WTC11 (cell line): ENCODE results near the gene KRT86. TPM values are rescaled to one million over a fixed set of nuclear protein-coding genes. Genes with fewer than 3 reads are reported as not detected.
"Not testable (repeated sequence)": the region's sequence is repeated elsewhere in the genome, so short reads cannot be mapped to it uniquely, and the experiment has no call there.

ENCODE experiments used
- ATAC-seq: fragments of 200-7000 bp; cut with Tn5 transposase; 2 replicates; pipeline ENCODE4 v1.10.0; 2021; ENCODE audit warnings: mild to moderate bottlenecking, moderate library complexity
- CTCF ChIA-PET: fragments of 300-600 bp; sonication (Branson Sonifier 250); formaldehyde crosslinking; loops from one replicate; lab custom pipeline; 2021; ENCODE audit warnings: antibody characterized with exemption; lab: Charles Lee
- POLR2A ChIA-PET: fragments of 350-600 bp; sonication (Branson Sonifier 250); formaldehyde crosslinking; loops from one replicate; lab custom pipeline; 2021; ENCODE audit warnings: antibody characterized with exemption; lab: Charles Lee
- DNase-seq: peaks from one replicate; pipeline ENCODE4 v3.0.0; 2021; ENCODE audit warnings: low spot score
- H3K27ac Mint-ChIP-seq: 2 replicates; pipeline ENCODE4 v1.8.0; 2021; ENCODE audit warnings: mixed read lengths
- H3K27me3 Mint-ChIP-seq: 2 replicates; pipeline ENCODE4 v1.8.0; 2021; ENCODE audit warnings: low read depth, mild to moderate bottlenecking, moderate library complexity, mixed read lengths
- H3K36me3 Mint-ChIP-seq: 2 replicates; pipeline ENCODE4 v1.8.0; 2021; ENCODE audit warnings: mixed read lengths
- H3K4me1 Mint-ChIP-seq: 2 replicates; pipeline ENCODE4 v1.8.0; 2022; ENCODE audit warnings: mixed read lengths
- H3K4me3 Mint-ChIP-seq: 2 replicates; pipeline ENCODE4 v1.8.0; 2021; ENCODE audit warnings: mild to moderate bottlenecking, moderate library complexity, mixed read lengths
- H3K9me3 Mint-ChIP-seq: 2 replicates; pipeline ENCODE4 v1.8.0; 2021; ENCODE audit warnings: mixed read lengths
- CBFB ChIP-seq: sonication (generic); formaldehyde crosslinking; IDR thresholded peaks from 2 replicates; pipeline ENCODE4 v1.8.1; 2022; ENCODE audit warnings: mild to moderate bottlenecking, low read depth, missing genetic modification reagents
- CREB1 ChIP-seq: sonication (generic); formaldehyde crosslinking; IDR thresholded peaks from 2 replicates; pipeline ENCODE4 v1.8.0; 2023; ENCODE audit warnings: mild to moderate bottlenecking, missing genetic modification reagents
- FOXJ3 ChIP-seq: sonication (generic); formaldehyde crosslinking; IDR thresholded peaks from 2 replicates; pipeline ENCODE4 v1.9.0; 2021; ENCODE audit warnings: missing genetic modification reagents, mild to moderate bottlenecking, borderline replicate concordance
- FOXK1 ChIP-seq: sonication (generic); formaldehyde crosslinking; IDR thresholded peaks from 2 replicates; pipeline ENCODE4 v1.8.0; 2022; ENCODE audit warnings: mild to moderate bottlenecking, moderate library complexity, missing genetic modification reagents
- GRHL2 ChIP-seq: fragments of 250-450 bp; sonication (Bioruptor Pico); IDR thresholded peaks from 2 replicates; pipeline ENCODE4 v1.8.0; 2022; ENCODE audit warnings: mild to moderate bottlenecking, moderate library complexity; ENCODE audit not compliant: insufficient replicate concordance, severe bottlenecking
- HMGA2 ChIP-seq: fragments of 250-450 bp; sonication (Bioruptor Pico); IDR thresholded peaks from 2 replicates; pipeline ENCODE4 v1.4.0; 2021; ENCODE audit warnings: mild to moderate bottlenecking, moderate library complexity
- KAT7 ChIP-seq: sonication (generic); formaldehyde crosslinking; IDR thresholded peaks from 2 replicates; pipeline ENCODE4 v1.8.1; 2023; ENCODE audit warnings: missing genetic modification reagents, mild to moderate bottlenecking, borderline replicate concordance
- MYBL2 ChIP-seq: sonication (generic); formaldehyde crosslinking; IDR thresholded peaks from 2 replicates; pipeline ENCODE4 v1.8.1; 2023; ENCODE audit warnings: mild to moderate bottlenecking, moderate library complexity, missing genetic modification reagents
- NR2C2 ChIP-seq: sonication (generic); formaldehyde crosslinking; IDR thresholded peaks from 2 replicates; pipeline ENCODE4 v1.8.0; 2022; ENCODE audit warnings: mild to moderate bottlenecking, missing genetic modification reagents
- RELA ChIP-seq: sonication (generic); formaldehyde crosslinking; IDR thresholded peaks from 2 replicates; pipeline ENCODE4 v1.8.1; 2022; ENCODE audit warnings: missing genetic modification reagents, mild to moderate bottlenecking, borderline replicate concordance
- RORB ChIP-seq: fragments of 250-450 bp; sonication (Bioruptor Pico); IDR thresholded peaks from 2 replicates; pipeline ENCODE4 v1.9.0; 2021; ENCODE audit warnings: mild to moderate bottlenecking
- TCF7 ChIP-seq: sonication (generic); formaldehyde crosslinking; IDR thresholded peaks from 2 replicates; pipeline ENCODE4 v1.8.0; 2022; ENCODE audit warnings: mild to moderate bottlenecking, low read depth, missing genetic modification reagents, moderate library complexity
- TP53 ChIP-seq: sonication (generic); formaldehyde crosslinking; IDR thresholded peaks from 2 replicates; pipeline ENCODE4 v1.8.1; 2023; ENCODE audit warnings: mild to moderate bottlenecking, missing genetic modification reagents
- ZNF396 ChIP-seq: fragments of 250-450 bp; sonication (Bioruptor Pico); IDR thresholded peaks from 2 replicates; pipeline ENCODE4 v1.8.0; 2021; ENCODE audit warnings: mild to moderate bottlenecking, moderate library complexity, borderline replicate concordance
- total RNA-seq: library from RNA; stranded (reverse); gene quantifications from 3 replicates; pipeline ENCODE4 v1.2.3, GENCODE V29; 2021
- TF ChIP-seq, protein P1 (sequence below): fragments of 250-450 bp; sonication (Bioruptor Pico); IDR thresholded peaks from 2 replicates; pipeline ENCODE4 v2.1.2; 2022; ENCODE audit warnings: mild to moderate bottlenecking, moderate library complexity
- TF ChIP-seq, protein P2 (sequence below): sonication (generic); formaldehyde crosslinking; IDR thresholded peaks from 2 replicates; pipeline ENCODE4 v1.8.0; 2022; ENCODE audit warnings: missing genetic modification reagents
- TF ChIP-seq, protein P3 (sequence below): sonication (generic); formaldehyde crosslinking; IDR thresholded peaks from 2 replicates; pipeline ENCODE4 v1.8.0; 2022; ENCODE audit warnings: mild to moderate bottlenecking, missing genetic modification reagents
- TF ChIP-seq, protein P4 (sequence below): fragments of 250-450 bp; sonication (Bioruptor Pico); IDR thresholded peaks from 2 replicates; pipeline ENCODE4 v1.9.0; 2021; ENCODE audit warnings: mild to moderate bottlenecking

The KRT86 gene
- total RNA-seq, 1 experiment from 2014 or later, result 0.11 TPM

DNA sequence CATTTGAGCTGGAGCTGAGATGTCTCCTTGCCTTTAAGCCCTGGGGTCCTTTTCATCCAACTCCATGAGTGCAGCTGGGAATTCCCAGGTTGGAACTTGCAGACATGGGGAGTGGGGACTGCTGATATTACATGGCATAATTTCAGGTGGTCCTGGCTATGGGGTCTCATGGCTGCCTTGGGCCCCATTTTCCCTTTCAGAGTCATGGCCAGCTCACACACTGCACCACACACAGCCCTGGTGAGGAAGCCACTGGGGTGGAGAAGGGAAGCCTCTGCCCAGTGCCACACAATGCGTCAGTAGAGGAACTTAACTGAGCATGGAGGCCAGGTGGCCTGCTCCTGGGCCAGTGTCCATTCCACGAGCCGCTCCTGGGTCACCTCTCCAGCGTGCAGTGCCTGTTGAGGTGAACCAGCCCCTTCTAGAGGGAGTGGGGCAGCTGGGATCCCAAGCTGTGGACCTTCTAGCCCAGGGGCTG is 17.3 kb upstream of the KRT86 start:
- peaks cover 29% of the 10 kb centered on the region for H3K9me3 Mint-ChIP-seq
- no peak for DNase-seq

DNA sequence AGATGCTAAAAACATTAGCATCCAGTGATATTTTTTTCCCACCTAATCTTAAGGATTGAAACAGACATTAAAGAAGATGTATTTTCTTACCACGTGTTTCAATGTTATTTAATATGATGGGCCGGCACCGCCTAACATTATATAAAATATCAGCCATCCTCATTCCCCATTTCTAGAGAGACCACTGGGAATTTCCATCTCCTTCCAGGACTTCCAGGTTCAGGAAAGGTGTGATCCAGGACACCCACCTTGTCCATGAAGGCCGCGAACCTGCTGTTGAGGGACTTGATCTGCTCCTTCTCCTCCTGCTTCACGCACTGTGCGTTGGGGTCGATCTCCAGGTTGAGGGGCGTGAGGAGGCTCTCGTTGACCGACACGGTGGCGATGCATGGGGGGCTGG is 16.5 kb upstream of the KRT86 start:
- not testable (repeated sequence) for ATAC-seq

More for the DNA sequence above, 17.3 kb upstream of the KRT86 start:
- ChIA-PET POLR2A (no interaction called here), CTCF (interaction anchor here (0.7 to 3.1 kb wide), 5 partner anchors 22 to 614 kb away, joined by 3 to 19 read pairs (median 3); no protein-coding TSS in a partner anchor)
- H3K27me3 Mint-ChIP-seq, result peaks cover 61% of the 10 kb centered on the region
- ATAC-seq, result no peak
- H3K4me1 Mint-ChIP-seq, result peaks cover 10% of the 10 kb centered on the region
- TF ChIP-seq, protein P1, sequence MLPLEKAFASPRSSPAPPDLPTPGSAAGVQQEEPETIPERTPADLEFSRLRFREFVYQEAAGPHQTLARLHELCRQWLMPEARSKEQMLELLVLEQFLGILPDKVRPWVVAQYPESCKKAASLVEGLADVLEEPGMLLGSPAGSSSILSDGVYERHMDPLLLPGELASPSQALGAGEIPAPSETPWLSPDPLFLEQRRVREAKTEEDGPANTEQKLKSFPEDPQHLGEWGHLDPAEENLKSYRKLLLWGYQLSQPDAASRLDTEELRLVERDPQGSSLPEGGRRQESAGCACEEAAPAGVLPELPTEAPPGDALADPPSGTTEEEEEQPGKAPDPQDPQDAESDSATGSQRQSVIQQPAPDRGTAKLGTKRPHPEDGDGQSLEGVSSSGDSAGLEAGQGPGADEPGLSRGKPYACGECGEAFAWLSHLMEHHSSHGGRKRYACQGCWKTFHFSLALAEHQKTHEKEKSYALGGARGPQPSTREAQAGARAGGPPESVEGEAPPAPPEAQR (CRISPR knock-in tag), result no peak
- TF ChIP-seq TP53 (CRISPR knock-in tag) (no peak), FOXJ3 (CRISPR knock-in tag) (no peak)
- TF ChIP-seq, protein P2, sequence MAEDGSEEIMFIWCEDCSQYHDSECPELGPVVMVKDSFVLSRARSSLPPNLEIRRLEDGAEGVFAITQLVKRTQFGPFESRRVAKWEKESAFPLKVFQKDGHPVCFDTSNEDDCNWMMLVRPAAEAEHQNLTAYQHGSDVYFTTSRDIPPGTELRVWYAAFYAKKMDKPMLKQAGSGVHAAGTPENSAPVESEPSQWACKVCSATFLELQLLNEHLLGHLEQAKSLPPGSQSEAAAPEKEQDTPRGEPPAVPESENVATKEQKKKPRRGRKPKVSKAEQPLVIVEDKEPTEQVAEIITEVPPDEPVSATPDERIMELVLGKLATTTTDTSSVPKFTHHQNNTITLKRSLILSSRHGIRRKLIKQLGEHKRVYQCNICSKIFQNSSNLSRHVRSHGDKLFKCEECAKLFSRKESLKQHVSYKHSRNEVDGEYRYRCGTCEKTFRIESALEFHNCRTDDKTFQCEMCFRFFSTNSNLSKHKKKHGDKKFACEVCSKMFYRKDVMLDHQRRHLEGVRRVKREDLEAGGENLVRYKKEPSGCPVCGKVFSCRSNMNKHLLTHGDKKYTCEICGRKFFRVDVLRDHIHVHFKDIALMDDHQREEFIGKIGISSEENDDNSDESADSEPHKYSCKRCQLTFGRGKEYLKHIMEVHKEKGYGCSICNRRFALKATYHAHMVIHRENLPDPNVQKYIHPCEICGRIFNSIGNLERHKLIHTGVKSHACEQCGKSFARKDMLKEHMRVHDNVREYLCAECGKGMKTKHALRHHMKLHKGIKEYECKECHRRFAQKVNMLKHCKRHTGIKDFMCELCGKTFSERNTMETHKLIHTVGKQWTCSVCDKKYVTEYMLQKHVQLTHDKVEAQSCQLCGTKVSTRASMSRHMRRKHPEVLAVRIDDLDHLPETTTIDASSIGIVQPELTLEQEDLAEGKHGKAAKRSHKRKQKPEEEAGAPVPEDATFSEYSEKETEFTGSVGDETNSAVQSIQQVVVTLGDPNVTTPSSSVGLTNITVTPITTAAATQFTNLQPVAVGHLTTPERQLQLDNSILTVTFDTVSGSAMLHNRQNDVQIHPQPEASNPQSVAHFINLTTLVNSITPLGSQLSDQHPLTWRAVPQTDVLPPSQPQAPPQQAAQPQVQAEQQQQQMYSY (CRISPR knock-in tag), result no peak
- TF ChIP-seq, all 79 proteins: peak for 0
- Mint-ChIP-seq H3K4me3 (no peak overlapping the region), H3K36me3 (peaks cover 15% of the 10 kb centered on the region), H3K27ac (no peak overlapping the region)

DNA sequence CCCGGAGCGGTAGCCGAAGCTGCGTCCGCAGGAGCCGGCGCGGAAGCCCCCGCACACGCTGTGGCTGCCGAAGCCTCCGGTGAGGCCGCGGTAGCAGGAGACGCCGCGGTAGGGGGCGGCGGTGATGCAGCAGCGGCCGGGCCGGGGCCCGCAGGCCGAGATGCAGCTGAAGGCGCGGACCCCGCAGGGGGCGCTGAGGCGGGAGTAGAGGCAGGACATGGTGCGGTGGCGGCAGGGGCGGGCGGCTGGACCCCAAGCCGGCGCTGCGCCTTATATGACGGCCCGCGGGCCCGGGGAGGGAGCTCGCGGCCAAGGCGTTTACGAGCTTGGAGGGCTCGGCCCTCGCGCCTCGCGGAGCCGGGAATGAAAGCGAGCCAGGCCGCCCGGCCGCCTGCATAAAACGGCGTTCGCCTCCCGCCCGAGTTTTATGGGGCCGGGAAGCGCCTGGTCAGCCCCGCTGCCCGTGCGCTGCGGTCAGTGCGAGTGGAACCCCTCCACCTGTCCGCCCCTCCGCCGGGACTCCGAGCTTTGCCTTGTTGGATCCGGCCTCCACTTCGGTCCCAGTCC is 16.0 kb upstream of the KRT86 start:
- DNase-seq, result peak; percentile 64
- CTCF ChIA-PET, result interaction anchor here (0.9 to 3.1 kb wide), 16 partner anchors 9 to 235 kb away, joined by 3 to 36 read pairs (median 4); partner anchors contain the start of gene KRT86
- POLR2A ChIA-PET, result no interaction called here
- peaks cover 37% of the 10 kb centered on the region for H3K9me3 Mint-ChIP-seq
- H3K36me3 Mint-ChIP-seq, result peaks cover 18% of the 10 kb centered on the region
- H3K27me3 Mint-ChIP-seq, result peaks cover 60% of the 10 kb centered on the region
- H3K4me3 Mint-ChIP-seq, result no peak overlapping the region
- peak; percentile 78 for ATAC-seq
- no peak overlapping the region for H3K27ac Mint-ChIP-seq
- H3K4me1 Mint-ChIP-seq, result peaks cover 9% of the 10 kb centered on the region
- TF ChIP-seq ZNF396 (CRISPR knock-in tag) (no peak), FOXK1 (no peak), RELA (CRISPR knock-in tag) (0 out of 2 replicates have a peak, but pooled peaks have one; percentile 21), KAT7 (0 out of 2 replicates have a peak, but pooled peaks have one; percentile 23), NR2C2 (CRISPR knock-in tag) (no peak), RORB (CRISPR knock-in tag) (no peak), TCF7 (CRISPR knock-in tag) (no peak), CREB1 (CRISPR knock-in tag) (no peak), FOXJ3 (CRISPR knock-in tag) (no peak), GRHL2 (no peak), HMGA2 (no peak), CBFB (no peak), MYBL2 (CRISPR knock-in tag) (0 out of 2 replicates have a peak, but pooled peaks have one; percentile 27)
- TF ChIP-seq, protein P3, sequence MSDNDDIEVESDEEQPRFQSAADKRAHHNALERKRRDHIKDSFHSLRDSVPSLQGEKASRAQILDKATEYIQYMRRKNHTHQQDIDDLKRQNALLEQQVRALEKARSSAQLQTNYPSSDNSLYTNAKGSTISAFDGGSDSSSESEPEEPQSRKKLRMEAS (CRISPR knock-in tag), result 0 out of 2 replicates have a peak, but pooled peaks have one; percentile 34
- TF ChIP-seq, protein P4, sequence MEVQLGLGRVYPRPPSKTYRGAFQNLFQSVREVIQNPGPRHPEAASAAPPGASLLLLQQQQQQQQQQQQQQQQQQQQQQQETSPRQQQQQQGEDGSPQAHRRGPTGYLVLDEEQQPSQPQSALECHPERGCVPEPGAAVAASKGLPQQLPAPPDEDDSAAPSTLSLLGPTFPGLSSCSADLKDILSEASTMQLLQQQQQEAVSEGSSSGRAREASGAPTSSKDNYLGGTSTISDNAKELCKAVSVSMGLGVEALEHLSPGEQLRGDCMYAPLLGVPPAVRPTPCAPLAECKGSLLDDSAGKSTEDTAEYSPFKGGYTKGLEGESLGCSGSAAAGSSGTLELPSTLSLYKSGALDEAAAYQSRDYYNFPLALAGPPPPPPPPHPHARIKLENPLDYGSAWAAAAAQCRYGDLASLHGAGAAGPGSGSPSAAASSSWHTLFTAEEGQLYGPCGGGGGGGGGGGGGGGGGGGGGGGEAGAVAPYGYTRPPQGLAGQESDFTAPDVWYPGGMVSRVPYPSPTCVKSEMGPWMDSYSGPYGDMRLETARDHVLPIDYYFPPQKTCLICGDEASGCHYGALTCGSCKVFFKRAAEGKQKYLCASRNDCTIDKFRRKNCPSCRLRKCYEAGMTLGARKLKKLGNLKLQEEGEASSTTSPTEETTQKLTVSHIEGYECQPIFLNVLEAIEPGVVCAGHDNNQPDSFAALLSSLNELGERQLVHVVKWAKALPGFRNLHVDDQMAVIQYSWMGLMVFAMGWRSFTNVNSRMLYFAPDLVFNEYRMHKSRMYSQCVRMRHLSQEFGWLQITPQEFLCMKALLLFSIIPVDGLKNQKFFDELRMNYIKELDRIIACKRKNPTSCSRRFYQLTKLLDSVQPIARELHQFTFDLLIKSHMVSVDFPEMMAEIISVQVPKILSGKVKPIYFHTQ (CRISPR knock-in tag), result no peak

More for the DNA sequence above, 16.5 kb upstream of the KRT86 start:
- Mint-ChIP-seq H3K36me3 (peaks cover 18% of the 10 kb centered on the region), H3K27me3 (peaks cover 60% of the 10 kb centered on the region), H3K9me3 (peaks cover 35% of the 10 kb centered on the region)
- DNase-seq, H3K27ac Mint-ChIP-seq, H3K4me3 Mint-ChIP-seq, H3K4me1 Mint-ChIP-seq, POLR2A ChIA-PET: not testable (repeated sequence)
- CTCF ChIA-PET, result interaction anchor here (0.9 to 3.1 kb wide), 15 partner anchors 9 to 235 kb away, joined by 3 to 36 read pairs (median 4); partner anchors contain the start of gene KRT86
